Suprapubic skin (tissue), 3 donors: ENCODE results near the gene ART1.

Experiments
- POLR2AphosphoS5 ChIP-seq, 3 donors: sonication (generic); formaldehyde crosslinking; IDR thresholded peaks; one replicate each; pipeline ENCODE4 v1.6.1; 2017; ENCODE audit warnings: antibody characterized with exemption in 3 of 3
- TF ChIP-seq, protein P1 (sequence below), 2 donors: fragments of 200-600 bp in 1 of 2; fragments of 450-650 bp in 1 of 2; sonication (generic) in 1 of 2; IDR thresholded peaks; one replicate each; pipeline ENCODE4 v1.5.1; 2016 to 2019; ENCODE audit warnings: antibody characterized with exemption in 2 of 2, mild to moderate bottlenecking in 1 of 2, moderate library complexity in 1 of 2

DNA sequence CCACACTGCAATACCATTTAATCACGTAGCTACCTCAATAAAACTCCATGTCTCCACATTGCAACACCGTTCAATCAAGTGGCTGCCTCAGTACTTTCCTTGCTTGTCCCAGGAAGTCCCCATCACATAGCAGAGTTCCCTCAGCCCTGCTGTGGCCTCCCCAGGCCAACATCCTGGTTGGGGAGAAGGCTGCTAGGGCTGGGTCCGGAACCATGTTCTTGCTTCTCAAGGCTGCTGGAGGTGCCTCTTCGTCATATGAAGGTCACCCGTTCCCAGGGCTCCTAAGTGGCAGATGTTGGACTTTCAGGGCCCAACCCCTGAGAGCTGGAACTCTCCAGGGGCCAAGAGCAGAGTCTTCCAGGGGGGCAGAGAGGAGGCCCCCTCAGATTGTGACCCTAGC, 6.4 kb upstream of the ART1 start:
- TF ChIP-seq, protein P1, sequence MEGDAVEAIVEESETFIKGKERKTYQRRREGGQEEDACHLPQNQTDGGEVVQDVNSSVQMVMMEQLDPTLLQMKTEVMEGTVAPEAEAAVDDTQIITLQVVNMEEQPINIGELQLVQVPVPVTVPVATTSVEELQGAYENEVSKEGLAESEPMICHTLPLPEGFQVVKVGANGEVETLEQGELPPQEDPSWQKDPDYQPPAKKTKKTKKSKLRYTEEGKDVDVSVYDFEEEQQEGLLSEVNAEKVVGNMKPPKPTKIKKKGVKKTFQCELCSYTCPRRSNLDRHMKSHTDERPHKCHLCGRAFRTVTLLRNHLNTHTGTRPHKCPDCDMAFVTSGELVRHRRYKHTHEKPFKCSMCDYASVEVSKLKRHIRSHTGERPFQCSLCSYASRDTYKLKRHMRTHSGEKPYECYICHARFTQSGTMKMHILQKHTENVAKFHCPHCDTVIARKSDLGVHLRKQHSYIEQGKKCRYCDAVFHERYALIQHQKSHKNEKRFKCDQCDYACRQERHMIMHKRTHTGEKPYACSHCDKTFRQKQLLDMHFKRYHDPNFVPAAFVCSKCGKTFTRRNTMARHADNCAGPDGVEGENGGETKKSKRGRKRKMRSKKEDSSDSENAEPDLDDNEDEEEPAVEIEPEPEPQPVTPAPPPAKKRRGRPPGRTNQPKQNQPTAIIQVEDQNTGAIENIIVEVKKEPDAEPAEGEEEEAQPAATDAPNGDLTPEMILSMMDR (IDR thresholded peaks at IDR 0.05) = no peak
- no peak for TF ChIP-seq POLR2AphosphoS5 (IDR thresholded peaks at IDR 0.05)
